GM21737 (cell line): ENCODE results near the gene GFM2.
"Not testable (repeated sequence)": the region's sequence is repeated elsewhere in the genome, so short reads cannot be mapped to it uniquely, and the experiment has no call there.

Experiments used
- ATAC-seq: cut with Tn5 transposase; IDR thresholded peaks from one replicate; pipeline ENCODE4 v1.9.1; 2021; ENCODE audit warnings: mild to moderate bottlenecking, moderate library complexity; ENCODE audit not compliant: unreplicated experiment

The GFM2 gene

GRCh38 chr5:74725331-74725730 is 41.6 kb downstream of the GFM2 start:
- ATAC-seq, result no peak

GRCh38 chr5:74722271-74722670 is 44.6 kb downstream of the GFM2 start:
- no peak for ATAC-seq

DNA sequence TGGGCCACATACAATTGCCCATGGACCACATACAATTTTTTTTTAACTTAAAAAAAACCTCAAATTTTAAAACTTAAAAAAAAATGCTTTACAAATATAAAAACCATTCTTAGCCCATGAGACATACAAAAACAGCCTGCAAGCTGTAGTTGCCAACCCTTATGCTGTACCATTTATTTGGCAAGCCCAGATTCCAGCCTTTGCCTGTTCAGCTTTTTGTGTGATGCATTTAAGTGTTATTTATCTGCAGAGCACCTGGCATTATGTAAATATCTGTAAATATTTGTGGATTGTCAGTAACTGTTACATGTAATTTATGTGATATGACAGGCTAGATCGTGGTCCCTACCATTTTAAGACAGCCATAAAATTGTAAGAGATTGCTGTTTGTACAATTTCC is 49.3 kb downstream of the GFM2 start:
- ATAC-seq, result no peak

GRCh38 chr5:74693191-74693590 is 73.7 kb downstream of the GFM2 start:
- ATAC-seq, result no peak

DNA sequence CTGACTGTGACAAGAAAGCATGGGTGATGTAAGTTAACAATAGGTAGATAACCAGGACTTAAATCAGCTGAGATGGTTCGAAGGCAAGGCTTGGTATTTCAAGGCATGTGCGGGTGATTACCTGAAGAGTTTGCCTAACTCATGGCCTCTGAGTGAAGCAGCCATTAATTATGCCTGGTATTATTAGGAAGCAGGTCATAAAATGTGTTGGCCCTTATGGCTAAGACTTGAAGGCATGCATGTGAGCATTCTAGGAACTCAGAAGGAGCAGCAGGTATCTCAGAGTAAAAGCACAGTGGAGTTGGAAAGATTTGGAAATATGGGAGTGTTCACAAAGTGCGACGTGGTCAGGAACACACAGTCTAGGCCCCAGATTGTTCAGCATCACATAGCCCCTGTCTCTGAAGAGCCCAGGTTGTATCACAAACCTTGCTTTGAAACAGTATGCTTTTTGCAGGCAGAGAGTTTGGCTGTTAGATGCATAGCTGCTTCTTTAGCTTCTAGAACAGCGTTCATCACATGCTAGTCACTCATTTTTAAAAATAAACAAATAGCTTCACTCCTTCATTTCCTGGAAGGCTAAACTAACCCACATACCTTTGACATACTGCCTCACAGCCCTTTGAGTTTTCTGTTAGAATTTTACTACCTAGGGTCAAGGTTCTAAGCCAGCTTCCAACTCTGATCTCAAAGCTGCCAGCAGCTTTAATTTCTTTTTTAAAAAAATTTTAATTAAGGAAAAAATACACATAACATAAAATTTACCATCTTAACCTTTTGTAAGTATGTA is 79.8 kb downstream of the GFM2 start:
- no peak for ATAC-seq

GRCh38 chr5:74685979-74686631 is 80.8 kb downstream of the GFM2 start:
- ATAC-seq, result no peak

- ATAC-seq, result peak; percentile 87
Measured at GRCh38 chr5:74684900-74685851, 81.7 kb downstream of the GFM2 start, which contains the start of gene HEXB. HEXB (plus strand) TSS chr5:74685233; CDS start chr5:74685261, 28 bp downstream.

DNA sequence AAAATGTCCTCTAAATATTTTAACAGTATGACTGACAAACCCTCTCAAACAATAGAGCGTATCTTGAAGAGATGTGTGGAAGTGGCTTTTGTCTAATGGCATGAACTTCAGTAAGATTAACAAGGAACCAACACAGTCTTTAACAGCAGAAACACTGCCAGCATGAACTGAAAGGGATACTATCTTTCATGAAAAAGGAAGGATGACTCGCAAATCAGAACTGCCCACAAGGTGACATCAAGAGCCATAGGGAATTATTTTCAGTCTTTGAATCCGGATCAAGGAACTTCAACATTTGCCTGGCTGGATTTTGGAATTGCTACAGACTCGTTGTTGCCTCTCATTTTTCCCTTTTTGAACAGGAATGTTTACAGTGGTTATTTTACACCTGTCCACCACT is 87.0 kb downstream of the GFM2 start:
- no peak for ATAC-seq

DNA sequence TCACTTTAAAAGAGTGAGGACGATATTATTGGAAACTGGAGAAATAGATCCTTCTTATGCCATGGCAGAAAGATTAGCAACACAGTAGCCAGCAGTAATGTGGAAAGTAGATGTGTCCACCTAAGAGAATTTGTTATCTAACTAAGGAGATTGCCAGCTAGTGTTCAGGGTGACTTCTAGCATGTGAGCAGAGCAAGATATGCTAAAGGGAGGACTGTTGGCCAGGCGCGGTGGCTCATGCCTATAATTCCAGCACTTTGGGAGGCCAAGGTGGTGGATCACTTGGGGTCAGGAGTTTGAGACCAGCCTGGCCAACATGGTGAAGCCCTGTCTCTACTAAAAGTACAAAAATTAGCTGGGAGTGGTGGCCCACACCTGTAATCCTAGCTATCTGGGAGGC is 87.6 kb downstream of the GFM2 start:
- ATAC-seq, result not testable (repeated sequence)

- ATAC-seq, result not testable (repeated sequence)
Measured at GRCh38 chr5:74678123-74678522, 88.8 kb downstream of the GFM2 start.

DNA sequence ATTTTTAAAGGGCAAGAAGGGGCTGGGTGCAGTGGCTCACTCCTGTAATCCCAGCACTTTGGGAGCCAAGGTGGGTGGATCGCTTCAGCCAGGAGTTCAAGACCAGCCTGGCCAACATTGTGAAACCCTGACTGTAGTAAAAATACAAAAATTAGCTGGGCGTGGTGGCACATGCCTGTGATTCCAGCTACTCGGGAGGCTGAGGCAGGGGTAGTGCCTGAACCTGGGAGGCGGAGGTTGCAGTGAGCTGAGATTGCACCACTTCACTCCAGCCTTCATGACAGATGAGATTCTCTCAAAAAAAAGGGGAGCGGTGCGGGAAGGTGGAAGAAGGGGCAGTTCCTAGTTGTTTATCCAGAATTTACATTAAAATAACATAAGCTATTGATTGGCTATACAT is 90.5 kb downstream of the GFM2 start:
- not testable (repeated sequence) for ATAC-seq

DNA sequence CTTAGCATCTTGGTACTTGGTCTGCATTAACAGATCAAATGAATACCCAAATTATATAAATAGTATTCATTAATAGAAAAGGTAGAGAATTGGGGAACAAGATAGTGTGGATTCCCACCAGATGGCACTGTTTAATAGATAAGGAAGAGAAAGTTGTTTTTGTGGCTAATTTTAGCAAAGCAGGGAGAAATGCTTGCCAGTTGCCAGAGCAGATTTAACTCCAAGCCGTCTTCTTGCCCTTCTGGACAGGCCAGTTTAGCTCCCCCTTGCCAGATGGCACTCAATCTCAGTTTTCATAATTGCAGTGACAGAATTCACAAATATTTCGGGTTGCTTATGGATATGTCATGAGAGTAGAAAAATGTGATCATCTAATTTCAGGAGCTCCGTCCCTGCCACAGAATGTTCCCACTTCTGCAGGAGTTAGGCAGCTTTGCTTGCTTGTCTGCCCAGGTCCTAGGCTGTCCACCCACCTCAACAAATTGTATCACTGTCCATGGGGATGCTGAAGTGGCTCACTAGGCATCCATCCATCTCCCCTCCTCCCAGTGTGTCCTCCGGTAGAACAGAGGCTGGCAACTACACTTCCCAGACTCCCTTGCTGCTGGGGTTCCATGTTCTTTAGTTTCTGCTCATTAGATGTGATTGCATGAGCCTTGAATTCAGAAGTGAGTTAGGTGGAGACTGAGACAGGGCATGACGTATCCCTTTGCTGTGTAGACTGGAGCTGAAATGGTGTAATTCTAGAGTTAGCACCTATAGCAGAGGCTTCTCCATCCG is 93.7 kb downstream of the GFM2 start:
- ATAC-seq, result no peak

GRCh38 chr5:74672215-74672877 is 94.6 kb downstream of the GFM2 start:
- ATAC-seq, result no peak
